Fibroblast of skin of right quadriceps (primary cell): ENCODE measurements around the gene RASGRP1.
A peak's percentile ranks its signal among the peaks of the same experiment; 100 is the strongest.

ENCODE experiments used
- DNase-seq: peaks from one replicate; pipeline ENCODE4 v3.0.0-alpha.2; 2013

RASGRP1 gene

GRCh38 chr15:38535491-38536200 is 29.0 kb downstream of the RASGRP1 start:
- DNase-seq, result peak; percentile 65

DNA sequence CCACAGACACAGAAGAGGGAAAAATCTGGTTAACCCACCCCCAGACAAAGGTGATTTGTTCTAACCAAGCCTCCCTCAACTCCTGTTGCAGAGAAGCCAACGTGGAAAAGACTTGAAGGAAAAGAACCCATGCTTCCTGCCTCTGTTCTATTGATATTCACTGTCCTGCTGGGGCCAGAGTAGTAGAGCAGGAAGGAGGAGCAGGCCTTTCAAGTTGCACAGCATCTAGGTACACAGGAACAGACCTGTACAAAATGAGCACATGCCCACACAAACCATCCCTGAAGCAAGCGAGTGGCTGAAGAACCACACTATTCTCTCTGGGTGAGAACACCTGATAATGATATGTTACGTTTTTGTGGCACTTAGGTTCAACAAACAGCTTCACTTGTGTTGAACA is 29.9 kb downstream of the RASGRP1 start:
- no peak for DNase-seq

DNA sequence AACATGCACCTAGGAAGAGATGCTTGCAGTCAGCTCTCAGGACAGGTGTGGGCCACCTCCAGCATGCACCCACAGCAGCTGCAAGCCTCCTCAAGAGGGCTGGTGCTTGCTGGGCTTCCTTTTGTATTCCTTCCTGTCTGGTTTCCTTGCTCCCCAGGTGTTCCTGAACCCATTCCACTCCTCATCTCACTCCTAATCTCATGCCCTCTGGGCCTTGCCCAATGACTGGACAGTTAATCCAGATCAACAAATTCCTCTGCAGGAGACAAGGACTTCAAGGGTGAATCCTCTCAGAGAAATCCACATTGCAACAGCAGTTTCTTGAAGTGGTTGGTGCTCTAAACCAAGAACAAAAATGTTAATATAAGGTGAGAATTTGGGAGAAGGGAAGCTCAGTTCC is 30.7 kb downstream of the RASGRP1 start:
- no peak for DNase-seq

- DNase-seq, result no peak
These were observed 31.1 kb downstream of the RASGRP1 start for GRCh38 chr15:38533416-38533915.

- DNase-seq, result no peak
These were observed 31.9 kb downstream of the RASGRP1 start for GRCh38 chr15:38532728-38533127.

DNA sequence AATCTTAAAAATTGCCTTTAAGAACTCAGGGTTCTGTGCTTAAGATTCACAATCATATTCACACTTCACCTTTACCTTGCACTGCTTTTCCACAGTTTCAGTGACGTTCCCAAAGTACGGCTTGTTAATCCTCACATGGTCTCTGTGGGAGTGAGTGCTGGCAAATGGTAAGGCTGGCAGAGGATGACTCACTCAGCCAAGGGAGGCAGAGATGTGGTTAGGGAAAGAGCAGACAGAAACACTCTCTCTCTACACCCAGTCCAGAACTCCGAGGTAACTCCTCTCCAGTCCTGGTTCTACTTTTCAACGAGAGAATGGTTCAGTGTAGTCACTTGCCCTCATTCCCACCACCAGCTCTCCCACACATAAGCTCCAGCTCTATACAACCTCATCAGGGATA is 33.1 kb downstream of the RASGRP1 start:
- peak; percentile 48 for DNase-seq

DNA sequence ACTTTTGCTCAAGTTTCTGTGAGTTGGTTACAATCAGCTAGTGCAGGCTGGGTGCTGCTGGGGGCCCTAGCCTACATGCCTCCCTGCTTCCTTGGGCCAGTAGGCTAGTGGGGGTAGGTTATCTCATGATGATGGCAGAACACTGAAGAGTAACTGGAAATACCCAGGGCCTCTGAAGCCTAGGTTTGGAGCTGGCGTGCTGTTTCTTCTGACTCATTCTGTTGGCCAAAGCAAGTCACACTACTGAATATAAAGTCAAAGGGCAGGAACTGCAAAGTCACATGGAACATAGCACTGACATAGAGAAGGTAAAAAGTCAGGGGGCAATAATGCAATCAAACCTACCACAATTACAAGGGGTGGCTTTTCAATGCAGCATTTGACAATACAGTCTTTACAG is 34.5 kb downstream of the RASGRP1 start:
- no peak for DNase-seq

DNA sequence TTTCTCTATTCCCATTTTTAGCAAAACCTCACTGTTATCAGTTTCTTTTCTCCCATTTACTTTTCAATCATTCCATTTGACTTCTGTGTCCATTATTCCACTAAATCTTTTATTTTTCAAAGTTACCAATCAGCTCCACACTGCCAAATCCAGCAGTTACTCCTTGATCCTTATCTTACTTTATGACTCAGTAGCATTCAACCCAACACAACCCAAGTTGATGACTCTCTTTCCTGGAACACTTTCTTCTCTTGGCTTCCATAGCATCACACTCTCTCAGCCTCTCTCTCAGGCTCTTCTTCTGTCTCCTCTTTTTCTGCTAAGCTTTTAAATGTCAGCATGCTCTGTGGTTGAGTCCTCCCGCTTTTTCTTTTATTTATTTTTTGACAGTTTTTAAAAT is 36.3 kb downstream of the RASGRP1 start:
- DNase-seq, result peak; percentile 71

DNA sequence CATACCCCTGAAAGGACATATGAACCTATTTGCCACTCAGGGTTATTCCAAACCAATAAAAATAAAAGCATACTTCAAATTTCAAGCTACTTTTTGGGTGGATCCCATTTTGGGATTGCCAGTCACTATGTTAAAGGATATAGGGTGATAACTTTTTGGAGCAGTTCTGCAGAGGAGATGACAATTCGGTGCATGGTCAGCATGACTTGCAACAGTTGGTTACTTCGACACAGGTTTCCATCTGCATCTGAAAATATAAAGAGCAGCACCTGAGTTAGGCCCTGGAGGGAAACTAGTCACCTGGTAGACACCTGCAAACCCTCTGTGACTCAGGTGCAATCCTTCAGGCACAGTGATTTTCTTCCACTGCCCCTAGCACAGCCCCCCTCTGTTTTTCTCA is 38.5 kb downstream of the RASGRP1 start:
- no peak for DNase-seq

GRCh38 chr15:38525489-38525888 is 39.1 kb downstream of the RASGRP1 start:
- DNase-seq, result no peak

GRCh38 chr15:38524156-38524555 is 40.5 kb downstream of the RASGRP1 start:
- peak; percentile 27 for DNase-seq

GRCh38 chr15:38522922-38523321 is 41.7 kb downstream of the RASGRP1 start:
- DNase-seq, result no peak

GRCh38 chr15:38521316-38521715 is 43.3 kb downstream of the RASGRP1 start:
- DNase-seq, result no peak

DNA sequence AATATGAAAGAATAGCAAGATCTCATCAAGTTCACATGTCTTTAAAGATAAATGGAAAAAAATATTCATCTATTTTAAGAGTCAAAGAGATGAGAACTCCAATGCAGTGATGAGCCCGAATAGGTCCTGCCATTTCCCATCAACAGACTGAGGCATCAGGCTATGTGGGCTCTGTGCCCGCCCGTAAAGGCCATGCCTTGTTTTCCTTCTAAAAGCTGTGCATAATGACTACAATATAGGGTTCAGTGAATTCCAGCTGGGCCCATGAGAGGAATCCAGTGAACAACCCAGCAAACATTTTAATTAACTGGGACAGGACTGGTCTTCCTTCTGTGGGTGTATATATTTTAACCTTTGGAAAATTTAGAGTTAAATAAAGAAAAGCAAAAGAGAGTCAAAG is 44.6 kb downstream of the RASGRP1 start:
- no peak for DNase-seq

- no peak for DNase-seq
These were observed 46.5 kb downstream of the RASGRP1 start for GRCh38 chr15:38518084-38518483.

- peak; percentile 26 for DNase-seq
These were observed 47.2 kb downstream of the RASGRP1 start for GRCh38 chr15:38517312-38517975.

DNA sequence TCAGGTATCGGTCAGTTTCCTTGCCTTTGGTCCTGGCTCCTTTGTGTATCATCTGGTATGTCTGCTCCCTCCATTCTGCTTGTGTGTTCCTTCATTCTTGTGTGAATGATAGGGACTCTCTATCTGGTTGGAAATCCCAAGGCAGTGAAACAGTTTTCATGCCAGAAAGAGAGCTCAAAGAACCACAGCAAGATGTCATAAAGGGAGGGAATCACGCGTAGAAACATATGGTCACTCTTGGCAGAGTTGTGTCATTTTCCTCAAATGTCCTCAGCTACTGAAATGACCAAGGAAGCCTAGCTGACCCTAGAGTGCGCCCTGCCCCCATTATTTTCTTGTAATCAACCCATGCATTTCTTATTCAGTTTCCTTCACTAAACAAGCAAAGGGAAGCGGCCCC is 48.0 kb downstream of the RASGRP1 start:
- no peak for DNase-seq

- DNase-seq, result no peak
These were observed 50.0 kb downstream of the RASGRP1 start for GRCh38 chr15:38514601-38515000.

- DNase-seq, result no peak
These were observed 51.7 kb downstream of the RASGRP1 start for GRCh38 chr15:38512901-38513300.

DNA sequence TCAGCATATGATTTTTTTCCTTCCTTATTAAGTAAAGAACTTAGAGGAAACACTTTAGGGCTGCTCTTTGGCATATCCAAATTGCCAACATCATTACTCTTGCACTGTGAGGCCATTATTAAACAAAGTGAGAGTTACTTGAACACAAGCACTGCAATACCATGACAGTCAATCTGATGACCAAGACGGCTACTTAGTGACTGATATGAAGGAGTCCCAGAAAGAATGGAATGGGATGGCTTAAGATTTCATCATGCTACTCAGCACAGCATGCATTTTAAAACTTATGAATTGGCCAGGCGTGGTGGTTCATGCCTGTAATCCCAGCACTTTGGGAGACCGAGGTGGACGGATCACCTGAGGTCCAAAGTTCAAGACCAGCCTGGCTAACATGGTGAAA is 55.5 kb downstream of the RASGRP1 start:
- DNase-seq, result no peak

GRCh38 chr15:38508647-38509046 is 56.0 kb downstream of the RASGRP1 start:
- no peak for DNase-seq

- no peak for DNase-seq
These were observed 57.0 kb downstream of the RASGRP1 start for GRCh38 chr15:38507570-38507969.

- DNase-seq, result no peak
These were observed 57.6 kb downstream of the RASGRP1 start for GRCh38 chr15:38506997-38507396.

DNA sequence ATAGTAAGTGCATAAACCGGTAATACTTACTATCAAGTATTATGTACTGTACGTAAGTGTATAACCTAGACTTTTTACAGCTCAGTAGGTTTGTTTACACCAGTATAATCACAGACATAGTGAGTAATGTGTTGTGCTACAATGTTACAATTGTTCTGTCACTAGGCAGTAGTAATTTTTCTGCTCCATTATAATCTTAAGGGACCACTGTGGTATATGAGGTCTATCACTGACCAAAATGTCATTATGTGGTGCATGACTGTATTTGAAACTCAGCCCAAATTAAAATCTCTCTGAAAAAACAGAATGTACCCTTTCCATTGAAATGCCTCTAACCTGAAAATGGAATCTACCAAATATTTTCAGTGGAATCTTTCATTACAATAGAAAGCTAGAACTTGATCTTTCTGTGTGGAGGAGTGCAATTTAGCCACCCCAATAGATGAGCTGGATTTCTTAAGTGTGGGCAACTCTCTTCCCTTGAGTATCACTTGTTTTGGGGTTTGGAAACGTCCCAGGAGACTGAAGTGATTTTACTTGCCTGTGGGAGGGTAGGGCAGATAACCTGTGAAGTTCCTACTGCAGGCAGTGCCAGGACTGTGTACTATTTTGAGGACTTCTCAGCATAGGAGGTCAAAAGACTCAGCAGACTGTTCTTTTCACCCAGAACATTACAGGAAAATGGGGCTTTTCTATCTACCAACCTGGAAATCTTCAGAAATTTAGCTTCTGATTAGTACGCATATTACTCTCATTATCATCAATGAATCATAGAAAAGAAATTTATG is 59.7 kb downstream of the RASGRP1 start:
- no peak for DNase-seq
